ENCODE results near the gene NUAK2.

- TF ChIP-seq SUZ12 (IDR thresholded peaks at IDR 0.05; ENCODE audit: extremely low read depth, insufficient read depth, insufficient read length) (no peak), YY1 (IDR thresholded peaks at IDR 0.05; ENCODE audit: insufficient read depth, insufficient read length) (no peak), ZNF274 (IDR thresholded peaks at IDR 0.05; ENCODE audit: low read depth, low read length) (no peak)
Measured at GRCh38 chr1:205353191-205353590, 31.6 kb upstream of the NUAK2 start.

Measured in NT2/D1 (cell line).